ENCODE data around the gene TPPP2. TPM values are rescaled to one million over a fixed set of nuclear protein-coding genes. Genes with fewer than 3 reads are reported as not detected.

Gene TPPP2
- total RNA-seq, 1 donor from 2014 or later, result not detected

- no peaks in the 10 kb centered on the region for H3K4me1 Mint-ChIP-seq (ENCODE audit: low read depth)
- no peak for DNase-seq (ENCODE audit: low spot score)
- H3K4me3 Mint-ChIP-seq, result no peak overlapping the region
- H3K27ac Mint-ChIP-seq, result no peak overlapping the region
- no peaks in the 10 kb centered on the region for H3K36me3 Mint-ChIP-seq (ENCODE audit: low read depth)
- peaks cover 35% of the 10 kb centered on the region for H3K27me3 Mint-ChIP-seq (ENCODE audit: insufficient read depth)
- intact Hi-C loops (cut with micrococcal nuclease), result no loop called here
- no peaks in the 10 kb centered on the region for H3K9me3 Mint-ChIP-seq
Observed at GRCh38 chr14:21059842-21060613, 30.0 kb downstream of the TPPP2 start.

GRCh38 chr14:21060614-21061346, 30.8 kb downstream of the TPPP2 start:
- intact Hi-C loops (cut with micrococcal nuclease), result no loop called here
- Mint-ChIP-seq H3K4me1 (ENCODE audit: low read depth) (no peaks in the 10 kb centered on the region), H3K27ac (no peak overlapping the region), H3K36me3 (ENCODE audit: low read depth) (no peaks in the 10 kb centered on the region), H3K4me3 (no peak overlapping the region), H3K9me3 (no peaks in the 10 kb centered on the region), H3K27me3 (ENCODE audit: insufficient read depth) (peaks cover 40% of the 10 kb centered on the region)
- no peak for DNase-seq (ENCODE audit: low spot score)

GRCh38 chr14:21061347-21061668, 31.3 kb downstream of the TPPP2 start:
- Mint-ChIP-seq H3K27ac (no peak overlapping the region), H3K4me1 (ENCODE audit: low read depth) (no peaks in the 10 kb centered on the region), H3K9me3 (no peaks in the 10 kb centered on the region), H3K4me3 (no peak overlapping the region), H3K27me3 (ENCODE audit: insufficient read depth) (peaks cover 43% of the 10 kb centered on the region), H3K36me3 (ENCODE audit: low read depth) (no peaks in the 10 kb centered on the region)
- intact Hi-C loops (cut with micrococcal nuclease), result no loop called here
- no peak for DNase-seq (ENCODE audit: low spot score)

GRCh38 chr14:21063479-21063878, 33.5 kb downstream of the TPPP2 start:
- Mint-ChIP-seq H3K27me3 (ENCODE audit: insufficient read depth) (peaks cover 57% of the 10 kb centered on the region), H3K27ac (no peak overlapping the region), H3K4me1 (ENCODE audit: low read depth) (peaks cover 2% of the 10 kb centered on the region), H3K9me3 (no peaks in the 10 kb centered on the region), H3K4me3 (no peak overlapping the region), H3K36me3 (ENCODE audit: low read depth) (no peaks in the 10 kb centered on the region)
- intact Hi-C loops (cut with micrococcal nuclease), result no loop called here
- no peak for DNase-seq (ENCODE audit: low spot score)

GRCh38 chr14:21066882-21067502, 37.0 kb downstream of the TPPP2 start:
- Mint-ChIP-seq H3K9me3 (no peaks in the 10 kb centered on the region), H3K4me3 (no peak overlapping the region), H3K27ac (no peak overlapping the region), H3K36me3 (ENCODE audit: low read depth) (no peaks in the 10 kb centered on the region), H3K4me1 (ENCODE audit: low read depth) (peaks cover 25% of the 10 kb centered on the region), H3K27me3 (ENCODE audit: insufficient read depth) (peaks cover 71% of the 10 kb centered on the region)
- intact Hi-C loops (cut with micrococcal nuclease), result loop anchor here (1.0 kb wide), 1 partner anchor 25 kb away; no protein-coding TSS in a partner anchor
- no peak for DNase-seq (ENCODE audit: low spot score)

- peak overlapping the region; percentile 29 for H3K27ac Mint-ChIP-seq
- DNase-seq (ENCODE audit: low spot score), result no peak
- intact Hi-C loops (cut with micrococcal nuclease), result loop anchor here (1.0 kb wide), 2 partner anchors 19 to 39 kb away; no protein-coding TSS in a partner anchor
- H3K27me3 Mint-ChIP-seq (ENCODE audit: insufficient read depth), result peaks cover 70% of the 10 kb centered on the region
- no peaks in the 10 kb centered on the region for H3K9me3 Mint-ChIP-seq
- H3K4me1 Mint-ChIP-seq (ENCODE audit: low read depth), result peaks cover 32% of the 10 kb centered on the region
- no peaks in the 10 kb centered on the region for H3K36me3 Mint-ChIP-seq (ENCODE audit: low read depth)
- peak overlapping the region; percentile 70 for H3K4me3 Mint-ChIP-seq
Observed at GRCh38 chr14:21068521-21069387, 38.7 kb downstream of the TPPP2 start.

- H3K36me3 Mint-ChIP-seq (ENCODE audit: low read depth), result no peaks in the 10 kb centered on the region
Observed at GRCh38 chr14:21069388-21070082, 39.5 kb downstream of the TPPP2 start.

GRCh38 chr14:21070083-21070609, 40.1 kb downstream of the TPPP2 start, which contains the start of gene ARHGEF40:
Gene ARHGEF40, plus strand, starts transcription at chr14:21070304. Its CDS starts 93 bp downstream, at chr14:21070397.
- no peak for DNase-seq (ENCODE audit: low spot score)
- Mint-ChIP-seq H3K27ac (no peak within 1 kb of the TSS), H3K36me3 (ENCODE audit: low read depth) (no peaks in the 10 kb centered on the region), H3K9me3 (no peaks in the 10 kb centered on the region), H3K27me3 (ENCODE audit: insufficient read depth) (peaks cover 70% of the 10 kb centered on the region), H3K4me1 (ENCODE audit: low read depth) (peaks cover 32% of the 10 kb centered on the region), H3K4me3 (peak within 1 kb of the TSS; percentile 70)
- intact Hi-C loops (cut with micrococcal nuclease), result no loop called here

More at GRCh38 chr14:21069388-21070082, 39.5 kb downstream of the TPPP2 start:
- Mint-ChIP-seq H3K27me3 (ENCODE audit: insufficient read depth) (peaks cover 70% of the 10 kb centered on the region), H3K4me3 (peak overlapping the region; percentile 70), H3K9me3 (no peaks in the 10 kb centered on the region), H3K4me1 (ENCODE audit: low read depth) (peaks cover 32% of the 10 kb centered on the region), H3K27ac (no peak overlapping the region)
- intact Hi-C loops (cut with micrococcal nuclease), result no loop called here
- no peak for DNase-seq (ENCODE audit: low spot score)

- Mint-ChIP-seq H3K9me3 (no peaks in the 10 kb centered on the region), H3K4me1 (ENCODE audit: low read depth) (peaks cover 32% of the 10 kb centered on the region), H3K4me3 (peak overlapping the region; percentile 70), H3K36me3 (ENCODE audit: low read depth) (no peaks in the 10 kb centered on the region), H3K27ac (no peak overlapping the region), H3K27me3 (ENCODE audit: insufficient read depth) (peaks cover 66% of the 10 kb centered on the region)
- intact Hi-C loops (cut with micrococcal nuclease), result no loop called here
- no peak for DNase-seq (ENCODE audit: low spot score)
Observed at GRCh38 chr14:21070610-21071224, 40.7 kb downstream of the TPPP2 start.

- peaks cover 32% of the 10 kb centered on the region for H3K4me1 Mint-ChIP-seq (ENCODE audit: low read depth)
- no peak for DNase-seq (ENCODE audit: low spot score)
- H3K36me3 Mint-ChIP-seq (ENCODE audit: low read depth), result no peaks in the 10 kb centered on the region
- H3K27me3 Mint-ChIP-seq (ENCODE audit: insufficient read depth), result peaks cover 63% of the 10 kb centered on the region
- H3K27ac Mint-ChIP-seq, result no peak overlapping the region
- no peaks in the 10 kb centered on the region for H3K9me3 Mint-ChIP-seq
- intact Hi-C loops (cut with micrococcal nuclease), result no loop called here
- H3K4me3 Mint-ChIP-seq, result peak overlapping the region; percentile 70
Observed at GRCh38 chr14:21071225-21072030, 41.4 kb downstream of the TPPP2 start.

- H3K4me3 Mint-ChIP-seq, result peak overlapping the region; percentile 57
Observed at GRCh38 chr14:21072031-21072473, 42.0 kb downstream of the TPPP2 start.

More at GRCh38 chr14:21072031-21072473, 42.0 kb downstream of the TPPP2 start:
- intact Hi-C loops (cut with micrococcal nuclease), result no loop called here
- H3K36me3 Mint-ChIP-seq (ENCODE audit: low read depth), result no peaks in the 10 kb centered on the region
- H3K27ac Mint-ChIP-seq, result no peak overlapping the region
- H3K4me1 Mint-ChIP-seq (ENCODE audit: low read depth), result peaks cover 32% of the 10 kb centered on the region
- H3K9me3 Mint-ChIP-seq, result no peaks in the 10 kb centered on the region
- DNase-seq (ENCODE audit: low spot score), result no peak
- H3K27me3 Mint-ChIP-seq (ENCODE audit: insufficient read depth), result peaks cover 57% of the 10 kb centered on the region

All from activated T-helper 1 cell treated with anti-CD3 and anti-CD28 coated beads, Interleukin-12 subunit alpha, Interleukin-12 subunit beta, Interleukin-2, Interleukin-4 antibody, amounts not matched to agents 30 ng/mL and 10 ng/mL and 1 ng/mL, durations not matched to agents 14 hours and 24 hours and 36 hours (primary cell).